Mucosa of descending colon (tissue), 3 donors: ENCODE measurements around the gene PAX6. TPM values are rescaled to one million over a fixed set of nuclear protein-coding genes. Genes with fewer than 3 reads are reported as not detected.
A peak's percentile ranks its signal among the peaks of the same experiment; 100 is the strongest.

Experiments used
- ATAC-seq: fragments of 200-7000 bp; cut with Tn5 transposase; one replicate; pipeline ENCODE4 v1.9.1; 2020; ENCODE audit warnings: mild to moderate bottlenecking, moderate library complexity
- DNase-seq, 3 donors: peaks; one replicate each; pipeline ENCODE4 v3.0.0-alpha.2; 2020
- H3K36me3 ChIP-seq: fragments of 200-600 bp; one replicate; pipeline ENCODE4 v1.8.0; 2021; ENCODE audit warnings: low read depth, mild to moderate bottlenecking
- H3K4me1 ChIP-seq: fragments of 200-600 bp; one replicate; pipeline ENCODE4 v1.8.0; 2021; ENCODE audit warnings: low read depth, mild to moderate bottlenecking
- H3K4me3 ChIP-seq: fragments of 200-600 bp; one replicate; pipeline ENCODE4 v1.8.0; 2021; ENCODE audit warnings: mild to moderate bottlenecking
- H3K9me3 ChIP-seq: fragments of 200-600 bp; one replicate; pipeline ENCODE4 v1.8.0; 2021; ENCODE audit warnings: mild to moderate bottlenecking
- intact Hi-C, 2 donors: fragments of 100-400 bp; cut with DNase I in 1 of 2; cut with micrococcal nuclease in 1 of 2; formaldehyde crosslinking; loops; one replicate each; pipeline versions ENCODE4 v1.11.0 to v1.11.1; 2022; cut with DNase I, micrococcal nuclease
- long read RNA-seq, 2 donors: library from polyadenylated mRNA; unstranded; transcript quantifications; one replicate each; pipeline ENCODE4 v2.0.0, GENCODE V29; 2019 to 2021
- total RNA-seq, 3 donors: library from RNA; stranded (reverse); fragmentation: NEBNext Ultra II Directional in 2 of 3; extraction: Animal tissue kit (Norgen Biotek cat#: 25700) in 2 of 3; gene quantifications; one replicate each; pipeline versions ENCODE4 v1.2.1 to v1.2.4, GENCODE V29; 2021 to 2023
- TF ChIP-seq, protein P1 (sequence below): fragments of 200-600 bp; IDR thresholded peaks from one replicate; pipeline ENCODE4 v1.8.0; 2022; ENCODE audit warnings: antibody characterized with exemption, mild to moderate bottlenecking
- donor health status: DM: no; HTN: no; CAD: no; lungs with moderate emphysema.
- donor health status: DM: no; HTN: no; CAD: no.
- donor health status: DM: no; HTN: yes; CAD: no.

PAX6 gene
- 1 to 10 TPM in 1 of 3 donors, under 1 TPM in 2; 0.09 to 1.1 (median 0.63) TPM for total RNA-seq
- long read RNA-seq, donor 1 = 0 reads
- long read RNA-seq, donor 2 = 0 reads

DNA sequence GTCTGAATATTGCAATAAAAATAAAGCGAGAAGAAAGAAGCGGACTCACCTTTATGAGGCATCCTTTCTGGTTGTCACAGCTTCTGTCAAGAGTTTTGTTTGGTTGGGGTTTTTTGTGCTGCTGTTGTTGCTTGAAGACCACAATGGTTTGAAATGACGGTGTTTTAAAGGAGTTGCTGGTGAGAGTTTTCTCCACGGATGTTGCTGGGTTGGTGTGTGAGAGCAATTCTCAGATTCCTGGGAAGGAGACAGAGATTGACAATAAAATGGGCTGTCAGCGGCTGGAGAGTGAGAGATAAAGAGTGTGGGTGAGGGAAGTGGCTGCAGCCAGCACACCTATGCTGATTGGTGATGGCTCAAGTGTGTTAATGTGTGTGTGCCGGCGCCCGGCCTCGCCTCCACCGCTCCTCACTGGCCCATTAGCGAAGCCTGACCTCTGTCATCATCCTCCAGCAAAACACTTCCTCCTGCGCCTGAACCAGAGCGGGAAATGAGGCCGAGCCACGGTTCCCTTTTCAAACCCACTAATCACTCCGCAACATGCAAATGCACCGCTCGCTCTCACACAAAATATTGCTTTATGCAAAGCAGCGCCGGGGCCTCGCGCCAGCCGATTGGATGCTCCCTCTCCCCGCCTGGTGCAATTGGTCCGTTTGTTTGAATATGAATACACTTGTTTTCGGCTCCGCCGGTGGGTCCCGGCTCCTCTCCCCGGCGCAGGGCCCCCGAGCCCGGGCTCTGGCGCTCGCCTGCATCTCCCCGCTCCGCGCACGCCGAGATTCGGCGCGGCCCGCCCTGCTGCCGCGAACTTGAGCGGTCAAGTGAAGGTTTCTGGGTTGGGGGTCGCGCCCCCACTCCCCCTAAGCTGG lies at the start of gene PAX6:
Gene PAX6, minus strand, starts transcription at position 544 of the 869 bp plus-strand sequence. CDS start 4,911 bp downstream, outside the sequence.
- peak; percentile 72 for ATAC-seq
- Histone ChIP-seq H3K4me3 (no peak within 1 kb of the TSS), H3K4me1 (peaks cover 44% of the 10 kb centered on the region), H3K36me3 (no peaks in the 10 kb centered on the region), H3K9me3 (no peaks in the 10 kb centered on the region)
- TF ChIP-seq, protein P1, sequence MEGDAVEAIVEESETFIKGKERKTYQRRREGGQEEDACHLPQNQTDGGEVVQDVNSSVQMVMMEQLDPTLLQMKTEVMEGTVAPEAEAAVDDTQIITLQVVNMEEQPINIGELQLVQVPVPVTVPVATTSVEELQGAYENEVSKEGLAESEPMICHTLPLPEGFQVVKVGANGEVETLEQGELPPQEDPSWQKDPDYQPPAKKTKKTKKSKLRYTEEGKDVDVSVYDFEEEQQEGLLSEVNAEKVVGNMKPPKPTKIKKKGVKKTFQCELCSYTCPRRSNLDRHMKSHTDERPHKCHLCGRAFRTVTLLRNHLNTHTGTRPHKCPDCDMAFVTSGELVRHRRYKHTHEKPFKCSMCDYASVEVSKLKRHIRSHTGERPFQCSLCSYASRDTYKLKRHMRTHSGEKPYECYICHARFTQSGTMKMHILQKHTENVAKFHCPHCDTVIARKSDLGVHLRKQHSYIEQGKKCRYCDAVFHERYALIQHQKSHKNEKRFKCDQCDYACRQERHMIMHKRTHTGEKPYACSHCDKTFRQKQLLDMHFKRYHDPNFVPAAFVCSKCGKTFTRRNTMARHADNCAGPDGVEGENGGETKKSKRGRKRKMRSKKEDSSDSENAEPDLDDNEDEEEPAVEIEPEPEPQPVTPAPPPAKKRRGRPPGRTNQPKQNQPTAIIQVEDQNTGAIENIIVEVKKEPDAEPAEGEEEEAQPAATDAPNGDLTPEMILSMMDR = no peak
- peak; percentile 44 to 57 (median 51) for DNase-seq
- intact Hi-C loops = no loop called here

DNA sequence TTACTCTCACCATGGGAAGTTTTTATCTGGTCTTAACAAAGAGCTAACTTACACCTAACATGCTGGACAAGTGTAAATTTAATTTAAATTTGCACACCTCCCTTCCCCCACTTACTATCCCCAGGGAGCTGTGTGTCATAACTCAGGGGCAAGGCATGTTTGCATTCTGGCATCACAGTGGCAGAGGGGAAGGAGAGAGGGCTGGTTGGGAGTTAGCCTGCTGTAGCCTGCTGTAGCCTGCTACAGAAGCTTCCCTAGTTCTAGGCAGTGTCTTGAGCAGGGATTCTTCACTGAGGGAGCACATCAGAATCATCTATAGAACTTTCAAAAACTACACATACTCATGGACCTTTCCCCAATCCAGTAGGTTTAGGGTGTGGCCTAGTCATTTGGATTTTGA lies 49.3 kb upstream of the PAX6 start:
- no peak for DNase-seq
- Histone ChIP-seq H3K4me1 (no peaks in the 10 kb centered on the region), H3K4me3 (no peak overlapping the region), H3K9me3 (no peaks in the 10 kb centered on the region), H3K36me3 (no peaks in the 10 kb centered on the region)
- ATAC-seq = no peak
- intact Hi-C loops = no loop called here
- TF ChIP-seq, protein P1 = no peak

DNA sequence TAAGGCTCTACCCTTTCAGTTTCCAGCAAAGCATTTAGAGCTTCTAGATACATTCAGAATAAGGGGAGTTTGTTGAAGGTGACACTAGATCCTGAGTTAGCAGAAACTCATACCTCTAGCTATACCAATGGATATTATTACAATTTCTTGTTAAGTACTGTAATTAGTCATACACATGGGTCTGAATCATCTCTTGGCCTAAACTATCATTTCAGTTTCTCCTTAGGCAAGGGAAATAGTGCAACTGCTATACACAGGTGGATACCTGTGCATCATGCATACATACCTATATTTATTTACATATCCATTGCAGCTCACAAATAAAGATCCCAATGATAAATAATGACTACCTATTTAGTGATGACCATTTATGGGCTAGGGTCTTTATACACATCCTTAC lies 45.1 kb upstream of the PAX6 start:
- H3K36me3 ChIP-seq = no peaks in the 10 kb centered on the region
- H3K4me3 ChIP-seq = no peak overlapping the region
- ATAC-seq (no peak), DNase-seq (no peak)
- intact Hi-C loops = no loop called here
- H3K4me1 ChIP-seq = no peaks in the 10 kb centered on the region
- no peaks in the 10 kb centered on the region for H3K9me3 ChIP-seq
- TF ChIP-seq, protein P1 = no peak

DNA sequence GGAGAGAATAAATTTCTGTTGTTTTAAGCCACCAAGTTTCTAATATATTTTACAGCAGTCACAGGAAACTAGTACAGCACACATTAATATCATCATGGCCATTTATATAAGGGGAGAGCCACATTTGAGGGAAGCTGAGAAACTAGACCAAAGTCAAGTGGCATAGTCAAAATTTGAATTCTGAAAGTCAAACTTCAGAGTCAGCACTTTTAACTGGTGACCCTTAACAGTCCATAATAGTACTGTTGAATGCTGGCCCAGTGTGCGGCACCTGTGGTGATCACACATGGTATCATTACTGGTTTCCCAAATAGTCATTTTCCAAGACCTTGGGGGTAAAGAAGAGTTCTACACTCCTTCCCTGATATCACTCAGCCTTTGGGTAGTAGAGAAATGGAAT lies 44.3 kb upstream of the PAX6 start:
- Histone ChIP-seq H3K4me3 (no peak overlapping the region), H3K36me3 (no peaks in the 10 kb centered on the region), H3K4me1 (no peaks in the 10 kb centered on the region), H3K9me3 (no peaks in the 10 kb centered on the region)
- no peak for DNase-seq
- TF ChIP-seq, protein P1 = no peak
- no peak for ATAC-seq
- intact Hi-C loops = no loop called here

DNA sequence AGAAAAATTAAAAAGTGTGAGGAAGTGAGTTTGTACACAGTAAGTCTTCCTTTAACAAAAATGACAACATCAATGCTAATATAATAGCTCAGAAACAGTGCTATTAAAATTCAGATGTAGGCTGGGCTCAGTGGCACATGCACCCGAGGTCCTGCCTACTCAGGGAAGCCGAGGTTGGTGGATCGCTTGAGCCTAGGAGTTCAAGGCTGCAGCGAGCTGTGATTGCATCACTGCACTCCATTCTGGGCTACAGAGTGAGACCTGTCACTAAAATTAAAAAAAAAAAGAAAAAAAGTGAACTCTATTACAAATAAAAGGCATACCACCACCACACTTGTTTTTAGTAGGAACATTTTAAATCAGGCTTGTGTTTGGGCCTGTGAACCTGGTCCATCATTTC lies 39.2 kb upstream of the PAX6 start:
- no peaks in the 10 kb centered on the region for H3K36me3 ChIP-seq
- no peak overlapping the region for H3K4me3 ChIP-seq
- ATAC-seq (no peak), DNase-seq (no peak)
- no peaks in the 10 kb centered on the region for H3K9me3 ChIP-seq
- intact Hi-C loops = no loop called here
- TF ChIP-seq, protein P1 = no peak
- no peaks in the 10 kb centered on the region for H3K4me1 ChIP-seq
